H54 (cell line): Measurements from ENCODE around the gene TSPO.
A peak's percentile ranks its signal among the peaks of the same experiment; 100 is the strongest.
"Not testable (repeated sequence)": the region's sequence is repeated elsewhere in the genome, so short reads cannot be mapped to it uniquely, and the experiment has no call there.

ENCODE experiments used
- DNase-seq: peaks from one replicate; pipeline ENCODE4 v3.0.0; 2011; ENCODE audit warnings: low spot score, mixed read lengths; ENCODE audit not compliant: insufficient read length
- FAIRE-seq: peaks from 3 replicates; lab custom pipeline; 2011; peaks lifted over from hg19 to GRCh38; lab: Jason Lieb, UNC
- POLR2A ChIP-seq: IDR thresholded peaks from 2 replicates; pipeline ENCODE4 v1.6.1; 2011; ENCODE audit warnings: low read depth, mild to moderate bottlenecking, low read length

The TSPO gene

GRCh38 chr22:43142880-43143562 is 8.3 kb upstream of the TSPO start, which contains the start of gene MCAT:
Gene MCAT, minus strand, starts transcription at chr22:43143398. Its CDS starts 50 bp downstream, at chr22:43143348.
- FAIRE-seq (no peak), DNase-seq (peak; percentile 73)
- peak; percentile 39; the same call in 1 of the 2 replicates for TF ChIP-seq POLR2A

GRCh38 chr22:43144949-43145348 is 6.4 kb upstream of the TSPO start:
- DNase-seq = no peak
- FAIRE-seq = no peak
- TF ChIP-seq POLR2A = no peak

- FAIRE-seq, DNase-seq: not testable (repeated sequence)
Measured at GRCh38 chr22:43145371-43145770, 6.0 kb upstream of the TSPO start.

- not testable (repeated sequence) for FAIRE-seq, DNase-seq
Measured at GRCh38 chr22:43146332-43146731, 5.0 kb upstream of the TSPO start.

DNA sequence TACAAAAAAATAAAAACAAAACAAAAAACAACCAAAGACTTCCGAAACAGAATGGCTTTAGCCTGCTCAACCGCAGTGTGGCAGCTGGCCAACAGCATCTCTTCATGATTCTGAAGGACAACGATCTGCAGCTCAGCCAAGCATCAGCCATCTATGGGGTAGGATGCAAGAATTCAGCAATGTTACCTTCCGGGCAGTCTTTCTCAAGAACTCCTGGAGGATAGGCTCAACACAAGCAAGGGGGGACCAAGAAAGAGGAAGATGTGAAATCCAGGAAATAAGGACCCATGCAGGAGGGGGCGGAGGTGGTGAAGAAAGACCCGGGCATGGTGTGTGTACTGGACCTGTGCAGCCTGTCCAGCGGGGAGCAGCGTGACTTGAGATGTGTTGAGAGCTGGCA is 3.5 kb upstream of the TSPO start:
- DNase-seq = no peak
- TF ChIP-seq POLR2A = no peak
- FAIRE-seq = no peak

DNA sequence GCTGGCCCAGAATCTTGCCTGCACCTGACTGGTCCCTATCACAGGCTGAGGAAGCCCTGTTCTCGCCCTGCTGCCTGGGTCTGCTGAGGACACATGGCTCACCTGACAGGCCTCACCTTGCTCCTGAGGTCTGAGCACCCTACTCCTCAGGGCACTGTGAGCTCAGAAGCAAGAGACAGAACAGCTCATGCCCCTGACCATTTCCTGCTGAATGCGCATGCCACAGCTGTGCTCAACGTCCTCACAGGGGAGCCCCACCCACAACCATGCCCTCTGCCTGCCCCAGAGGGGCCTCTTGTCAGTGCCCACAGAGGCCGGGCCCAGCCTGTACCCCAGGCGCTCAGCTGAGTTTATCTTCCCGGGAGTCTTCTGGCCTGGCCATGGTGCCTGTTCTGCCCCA is 2.8 kb upstream of the TSPO start:
- DNase-seq = no peak
- no peak for TF ChIP-seq POLR2A
- no peak for FAIRE-seq

DNA sequence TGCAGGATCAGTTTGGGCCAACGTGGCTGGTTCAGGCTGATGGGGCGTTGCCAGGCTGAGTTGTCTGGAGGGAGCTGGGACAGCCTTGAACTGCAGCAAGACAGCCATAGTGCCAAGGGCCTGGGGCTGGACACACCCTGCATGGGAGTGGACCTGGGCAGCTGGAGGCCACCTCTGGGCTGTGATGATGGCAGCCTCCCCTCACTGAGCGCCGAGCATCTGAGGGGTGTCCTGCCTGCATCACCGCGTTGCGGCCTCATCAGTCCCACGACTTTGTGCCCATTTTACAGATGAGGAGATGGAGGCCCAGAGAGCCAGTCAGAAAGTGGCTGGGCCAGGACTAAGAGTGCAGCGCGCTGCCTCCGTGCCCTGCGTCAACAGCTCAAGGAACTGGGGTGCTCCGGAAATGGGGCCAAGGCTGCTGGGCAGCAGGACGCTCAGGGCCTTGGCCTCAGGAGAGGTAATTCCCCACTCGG is 590 bp upstream of the TSPO start:
- TF ChIP-seq POLR2A = no peak
- FAIRE-seq (no peak), DNase-seq (no peak)

DNA sequence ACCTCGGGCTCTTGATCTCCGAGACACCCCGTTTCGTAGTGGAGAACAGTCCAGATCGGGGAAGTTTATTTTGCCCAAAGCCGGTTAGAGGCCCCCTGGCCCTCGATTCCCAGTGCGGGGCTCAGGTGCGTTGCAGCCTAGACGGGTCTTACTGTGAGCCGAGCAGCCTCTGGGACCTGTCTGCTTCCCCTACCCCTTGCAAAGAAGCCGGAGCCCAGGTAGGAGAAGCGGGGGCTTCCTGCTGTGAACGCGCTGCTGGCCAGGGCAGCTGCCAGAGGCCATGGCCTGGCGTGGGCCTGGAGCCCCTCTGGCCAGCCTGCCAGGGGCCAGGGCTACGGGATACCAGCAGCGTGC is 621 bp downstream of the TSPO start:
- DNase-seq = no peak
- no peak for FAIRE-seq
- no peak for TF ChIP-seq POLR2A

DNA sequence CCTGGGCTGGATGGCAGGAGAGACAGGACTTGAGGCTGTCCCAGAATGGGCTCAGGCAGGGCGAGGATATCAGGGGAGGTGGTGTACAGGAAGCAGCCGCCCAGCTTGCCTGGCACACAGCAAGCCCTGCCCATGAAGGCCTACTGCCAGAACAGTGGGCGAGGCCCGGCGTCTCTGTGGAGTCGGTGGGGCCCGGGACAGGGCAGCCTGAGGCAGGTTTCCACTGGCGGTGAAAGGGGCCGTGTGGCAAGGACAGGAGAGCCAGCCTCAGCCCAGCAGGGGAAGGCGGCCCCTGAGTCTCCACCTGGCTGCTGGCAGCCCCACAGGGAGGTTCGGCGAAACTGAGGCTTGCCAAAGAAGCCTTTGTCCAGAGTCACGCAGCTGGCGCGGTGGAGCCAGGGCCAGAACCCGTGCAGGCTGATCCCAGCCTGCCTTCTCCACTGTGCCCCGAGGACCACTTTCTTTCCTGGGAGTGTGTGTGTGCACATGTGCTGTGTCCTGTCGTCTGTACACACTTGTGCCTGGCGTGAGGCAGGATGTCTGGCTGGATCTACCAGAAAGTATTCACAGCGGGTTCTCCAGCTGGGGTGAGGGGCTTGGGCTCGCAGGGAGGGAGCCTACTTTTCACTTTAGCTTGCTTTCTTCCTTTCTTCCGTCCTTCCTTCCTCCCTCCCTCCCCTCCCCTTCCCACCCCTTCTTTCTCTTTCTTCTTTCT is 1.2 kb downstream of the TSPO start:
- peak; percentile 65 for DNase-seq
- TF ChIP-seq POLR2A = peak; percentile 40; the same call in 1 of the 2 replicates
- no peak for FAIRE-seq

DNA sequence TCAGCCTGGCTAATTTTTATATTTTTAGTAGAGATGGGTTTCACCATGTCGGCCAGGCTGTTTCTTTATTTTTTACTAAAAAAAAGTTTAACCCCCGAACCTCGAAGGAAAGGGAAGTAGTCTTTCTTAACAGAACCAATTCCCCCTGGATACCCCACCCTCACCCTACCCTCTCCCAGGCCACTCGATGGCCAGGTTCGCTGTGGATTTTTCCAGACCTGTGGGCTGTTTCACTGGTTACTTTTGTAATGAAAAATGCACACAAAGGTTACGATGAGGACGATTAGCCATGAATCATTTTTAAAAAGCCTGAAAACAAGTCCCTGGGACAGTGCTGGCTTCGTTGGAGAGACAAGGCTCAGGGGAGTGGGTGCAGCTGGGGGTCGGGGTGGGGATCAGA is 2.5 kb downstream of the TSPO start:
- no peak for TF ChIP-seq POLR2A
- DNase-seq (no peak), FAIRE-seq (no peak)

DNA sequence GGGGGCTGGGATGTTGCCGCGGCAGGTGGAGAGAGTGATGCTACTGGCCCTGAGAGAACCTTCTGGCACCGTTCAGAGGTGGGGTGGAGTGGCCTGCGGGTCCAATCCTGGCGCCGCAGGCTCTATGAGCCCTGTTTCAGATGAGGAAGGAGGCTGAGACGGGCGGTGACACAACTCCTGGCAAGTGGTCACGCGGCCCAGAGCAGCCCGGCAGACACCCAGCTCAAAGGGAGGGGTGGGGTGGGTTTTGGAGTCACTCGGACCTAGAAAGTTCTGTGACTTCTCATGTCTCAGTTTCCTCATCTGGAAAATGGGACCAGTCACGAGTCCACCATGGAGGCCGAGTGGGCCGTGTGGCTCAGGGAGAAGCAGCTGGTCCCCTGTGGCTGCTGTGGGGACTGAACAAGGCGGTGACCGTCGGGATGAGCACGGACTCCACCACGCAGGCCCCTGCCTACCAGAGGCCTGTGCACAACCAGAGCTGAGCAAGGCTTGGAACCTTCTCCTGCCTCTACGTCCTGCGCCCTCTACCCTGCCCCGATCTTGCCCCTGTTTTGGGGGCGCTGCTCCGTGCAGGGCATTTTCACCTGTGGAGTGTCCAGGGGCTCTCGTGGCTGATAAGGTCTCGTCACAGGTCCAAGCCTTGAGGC is 3.7 kb downstream of the TSPO start:
- FAIRE-seq = no peak
- no peak for DNase-seq
- TF ChIP-seq POLR2A = no peak

- TF ChIP-seq POLR2A = no peak
- FAIRE-seq (no peak), DNase-seq (no peak)
Measured at GRCh38 chr22:43155789-43156188, 4.4 kb downstream of the TSPO start.

GRCh38 chr22:43156413-43156812 is 5.1 kb downstream of the TSPO start:
- no peak for TF ChIP-seq POLR2A
- no peak for FAIRE-seq
- DNase-seq = no peak

- no peak for FAIRE-seq
Measured at GRCh38 chr22:43157874-43158546, 6.7 kb downstream of the TSPO start.

More at GRCh38 chr22:43157874-43158546, 6.7 kb downstream of the TSPO start:
- no peak for DNase-seq
- no peak for TF ChIP-seq POLR2A
